Astrocyte of the cerebellum (primary cell): Measurements from ENCODE around the gene CA5A.
"Not testable (repeated sequence)": the region's sequence is repeated elsewhere in the genome, so short reads cannot be mapped to it uniquely, and the experiment has no call there.

ENCODE experiments used
- DNase-seq: peaks from one replicate; pipeline ENCODE4 v3.0.0-alpha.2; 2011; ENCODE audit warnings: low read depth
- H3K4me3 ChIP-seq: 2 replicates; pipeline ENCODE4 v1.5.1; 2011; ENCODE audit warnings: mild to moderate bottlenecking, low read depth, low read length, moderate library complexity
- CTCF ChIP-seq: IDR thresholded peaks from 2 replicates; pipeline ENCODE4 v1.5.1; 2012; ENCODE audit warnings: low read length, low read depth, moderate library complexity, mild to moderate bottlenecking; ENCODE audit errors: missing control alignments
- in situ Hi-C: cut with HindIII; loops from 2 replicates; pipeline ENCODE4 v1.10.0; 2017; ENCODE audit warnings: low sequenced_read_pairs

The CA5A gene

GRCh38 chr16:87882436-87883019, 53.8 kb downstream of the CA5A start:
- no peak for TF ChIP-seq CTCF
- DNase-seq: no peak
- no peak overlapping the region for H3K4me3 ChIP-seq
- in situ Hi-C loops: no loop called here

GRCh38 chr16:87881324-87882200, 54.8 kb downstream of the CA5A start:
- no peak for TF ChIP-seq CTCF
- no peak for DNase-seq
- H3K4me3 ChIP-seq: no peak overlapping the region
- in situ Hi-C loops: no loop called here

GRCh38 chr16:87880117-87880696, 56.1 kb downstream of the CA5A start:
- no peak for DNase-seq
- no peak overlapping the region for H3K4me3 ChIP-seq
- no peak for TF ChIP-seq CTCF
- in situ Hi-C loops: no loop called here

- in situ Hi-C loops, H3K4me3 ChIP-seq, DNase-seq: not testable (repeated sequence)
Measured at GRCh38 chr16:87879411-87880013, 56.8 kb downstream of the CA5A start.

- in situ Hi-C loops: no loop called here
- H3K4me3 ChIP-seq: no peak overlapping the region
- no peak for TF ChIP-seq CTCF
- DNase-seq: no peak
Measured at GRCh38 chr16:87878704-87879103, 57.6 kb downstream of the CA5A start.

GRCh38 chr16:87877942-87878507, 58.3 kb downstream of the CA5A start:
- no peak overlapping the region for H3K4me3 ChIP-seq
- TF ChIP-seq CTCF: peak; percentile 16
- no peak for DNase-seq
- in situ Hi-C loops: no loop called here
